HepG2 (cell line): Measurements from ENCODE around the gene PRODH. TPM values are rescaled to one million over a fixed set of nuclear protein-coding genes. Genes with fewer than 3 reads are reported as not detected.

Experiments
- ATAC-seq: fragments of 200-7000 bp; cut with Tn5 transposase; 3 replicates; pipeline ENCODE4 v1.9.1; 2020; ENCODE audit warnings: mild to moderate bottlenecking, moderate library complexity
- BruUV-seq: library from RNA; stranded (reverse); fragments of 400-500 nt; replicated peaks from 2 replicates; lab custom pipeline; 2021; lab: Mats Ljungman, UMichigan
- CTCF ChIA-PET: fragments of 300-600 bp; formaldehyde crosslinking; extraction: SDS; loops from one replicate; lab custom pipeline; 2021; ENCODE audit warnings: low total read pairs, inconsistent platforms, low intra/inter-chr PET ratio; lab: Yijun Ruan, JAX
- POLR2A ChIA-PET: fragments of 350-600 bp; sonication (Branson Sonifier 250); formaldehyde crosslinking; loops from one replicate; lab custom pipeline; 2020; ENCODE audit warnings: antibody characterized with exemption, inconsistent platforms; lab: Yijun Ruan, JAX
- DNase-seq: peaks from one replicate; pipeline ENCODE4 v3.0.0-alpha.2; 2015; ENCODE audit warnings: low spot score
- FAIRE-seq: peaks from 3 replicates; lab custom pipeline; 2011; peaks lifted over from hg19 to GRCh38; lab: Jason Lieb, UNC
- H2AFZ ChIP-seq: one replicate; pipeline ENCODE4 v1.6.1; 2011; ENCODE audit warnings: low read length, inconsistent platforms
- H3K27ac ChIP-seq: fragments of 300-600 bp; 3 replicates; pipeline ENCODE4 v1.8.0; 2011; ENCODE audit warnings: mixed run types, mild to moderate bottlenecking, mixed read lengths, low read length, inconsistent platforms; ENCODE audit not compliant: insufficient read depth; ENCODE audit errors: extremely low read length
- H3K27me3 ChIP-seq, 2 experiments: fragments of 200-600 bp in 1 of 2; 2 replicates in 1 of 2; 3 replicates in 1 of 2; pipeline versions ENCODE4 v1.6.0 to v1.8.0; 2011; ENCODE audit warnings: low read length in 2 of 2, mild to moderate bottlenecking in 2 of 2, moderate library complexity in 2 of 2, inconsistent platforms in 1 of 2; ENCODE audit not compliant: insufficient read depth in 2 of 2, control insufficient read depth in 1 of 2
- H3K36me3 ChIP-seq, 2 experiments: fragments of 200-600 bp in 1 of 2; replicated peaks in 1 of 2; 2 replicates in 1 of 2; 3 replicates in 1 of 2; pipeline versions ENCODE4 v1.5.1 to v1.8.0; 2011; ENCODE audit warnings: low read length in 2 of 2, inconsistent platforms in 1 of 2; ENCODE audit not compliant: insufficient read depth in 2 of 2, control insufficient read depth in 1 of 2
- H3K4me1 ChIP-seq: 2 replicates; pipeline ENCODE4 v1.5.1; 2012; ENCODE audit warnings: low read length, inconsistent platforms; ENCODE audit not compliant: insufficient read depth
- H3K4me2 ChIP-seq: 2 replicates; pipeline ENCODE4 v1.6.0; 2011; ENCODE audit warnings: low read depth, low read length, inconsistent platforms
- H3K4me3 ChIP-seq, 3 experiments: fragments of 200-600 bp in 1 of 3; sonication (generic), shearing (Covaris generic) in 1 of 3; replicated peaks in 1 of 3; 2 replicates each; pipeline ENCODE4 v1.5.1; 2011 to 2016; ENCODE audit warnings: low read length in 3 of 3, inconsistent platforms in 2 of 3, low read depth in 2 of 3, mild to moderate bottlenecking in 2 of 3, control low read depth in 1 of 3, mixed read lengths in 1 of 3; ENCODE audit not compliant: insufficient read depth in 1 of 3
- H3K79me2 ChIP-seq: one replicate; pipeline ENCODE4 v1.6.1; 2011; ENCODE audit warnings: low read length, inconsistent platforms; ENCODE audit not compliant: insufficient read depth
- H3K9ac ChIP-seq: 2 replicates; pipeline ENCODE4 v1.6.0; 2011; ENCODE audit warnings: mild to moderate bottlenecking, low read depth, low read length, inconsistent platforms; ENCODE audit not compliant: insufficient read depth
- H3K9me3 ChIP-seq: 2 replicates; pipeline ENCODE4 v1.5.1; 2012; ENCODE audit warnings: mild to moderate bottlenecking, low read length
- H4K20me1 ChIP-seq: 2 replicates; pipeline ENCODE4 v1.6.0; 2011; ENCODE audit warnings: inconsistent platforms, mild to moderate bottlenecking, low read length, moderate library complexity; ENCODE audit not compliant: insufficient read depth
- CEBPB ChIP-seq: IDR thresholded peaks from 2 replicates; pipeline ENCODE4 v1.6.1; 2011; ENCODE audit warnings: low read depth, low read length, improper control_type of control experiment, borderline replicate concordance
- GZF1 ChIP-seq: sonication (generic); formaldehyde crosslinking; IDR thresholded peaks from 2 replicates; pipeline ENCODE4 v1.5.1; 2020; ENCODE audit warnings: mild to moderate bottlenecking, missing genetic modification reagents
- HNF4A ChIP-seq: sonication (generic); formaldehyde crosslinking; IDR thresholded peaks from 2 replicates; pipeline ENCODE4 v1.4.0; 2020; ENCODE audit warnings: missing genetic modification reagents
- HNF4G ChIP-seq, 2 experiments: sonication (generic) in 1 of 2; formaldehyde crosslinking in 1 of 2; IDR thresholded peaks; 2 replicates each; pipeline versions ENCODE4 v1.4.0 to v1.6.1; 2011 to 2020; ENCODE audit warnings: borderline replicate concordance in 2 of 2, low read depth in 2 of 2, mild to moderate bottlenecking in 2 of 2, low read length in 1 of 2, missing genetic modification reagents in 1 of 2, moderate library complexity in 1 of 2
- MIER2 ChIP-seq: IDR thresholded peaks from 2 replicates; pipeline ENCODE4 v1.6.1; 2016; ENCODE audit warnings: missing biosample characterization, missing genetic modification reagents
- ZFP37 ChIP-seq: sonication (generic); formaldehyde crosslinking; IDR thresholded peaks from 2 replicates; pipeline ENCODE4 v1.4.0; 2020; ENCODE audit warnings: missing genetic modification reagents, borderline replicate concordance
- ZNF207 ChIP-seq: fragments of 450-650 bp; IDR thresholded peaks from 2 replicates; pipeline ENCODE4 v1.6.1; 2016; ENCODE audit warnings: antibody characterized with exemption, borderline replicate concordance
- ZXDC ChIP-seq: sonication (generic); formaldehyde crosslinking; IDR thresholded peaks from 2 replicates; pipeline ENCODE4 v1.5.0; 2020; ENCODE audit warnings: mild to moderate bottlenecking, missing genetic modification reagents
- WGBS: methylation state at CpG from one replicate; pipeline ENCODE4 v1.1.6; 2017; ENCODE audit warnings: low lambda C conversion rate; 5-methylcytosine and 5-hydroxymethylcytosine counted together
- in situ Hi-C: cut with HindIII; loops from 2 replicates; pipeline ENCODE4 v1.10.0; 2017; ENCODE audit warnings: low pct_unique_long_range_greater_than_20kb; ENCODE audit not compliant: extremely low pct_ligation_motif_present
- intact Hi-C: fragments of 100-400 bp; cut with micrococcal nuclease; formaldehyde crosslinking; loops from one replicate; pipeline ENCODE4 v1.10.0; 2022; ENCODE audit not compliant: unreplicated experiment
- polyA plus RNA-seq, 8 experiments: library from polyadenylated mRNA; depleted of rRNA in 3 of 8; stranded (reverse) in 7 of 8; unstranded in 1 of 8; fragments of >200 nt; fragmentation: Illumina TruSeq in 4 of 8; extraction: Trizol in 4 of 8; gene quantifications; 2 replicates each; pipeline versions ENCODE4 v1.2.1 to v1.2.3, GENCODE V29; 2011 to 2016; ENCODE audit warnings: low read depth in 4 of 8, missing spikeins in 1 of 8, mixed read lengths in 1 of 8; ENCODE audit not compliant: insufficient read depth in 1 of 8
- total RNA-seq, 5 experiments: library from RNA; depleted of rRNA; stranded (reverse); fragments of >200 nt; fragmentation: Illumina TruSeq; extraction: Trizol; gene quantifications; 2 replicates each; pipeline ENCODE4 v1.2.3, GENCODE V29; 2016; ENCODE audit warnings: low read depth in 1 of 5
- TF ChIP-seq, protein P1 (sequence below): sonication (generic); formaldehyde crosslinking; IDR thresholded peaks from 2 replicates; pipeline ENCODE4 v1.4.0; 2020; ENCODE audit warnings: missing genetic modification reagents

Gene PRODH
- total and polyA plus RNA-seq, 2 of the 13 experiments (the other 11 are each of a cell fraction or from before 2014, with no cell fraction given): 0.29 to 0.30 TPM

DNA sequence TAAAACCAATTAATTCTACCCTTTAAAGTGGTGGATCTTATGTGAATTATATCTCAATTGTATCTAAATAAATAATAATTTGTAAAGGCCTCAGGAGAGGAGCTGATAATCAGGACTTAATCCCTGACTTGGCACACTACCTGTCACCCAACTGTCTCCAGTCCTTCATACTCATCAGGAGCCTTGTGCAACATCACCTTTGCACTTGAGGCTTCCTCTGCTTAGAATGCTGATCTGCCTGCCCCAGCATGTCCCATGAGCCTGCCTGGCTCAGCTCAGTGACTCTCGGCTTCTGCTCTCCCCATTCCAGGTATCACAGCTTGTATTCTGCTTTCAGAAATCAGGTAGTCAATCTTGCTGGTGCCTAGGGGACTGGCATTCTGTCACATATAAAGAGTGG lies 43.9 kb upstream of the PRODH start:
- Histone ChIP-seq H3K36me3 (no peaks in the 10 kb centered on the region), H3K4me3 (no peak overlapping the region), H3K79me2 (no peaks in the 10 kb centered on the region), H3K27ac (no peak overlapping the region), H4K20me1 (no peaks in the 10 kb centered on the region), H2AFZ (no peak overlapping the region), H3K27me3 (peaks cover 0 to 5% of the 10 kb centered on the region in 2 experiments; a peak in 1 of 5 replicates), H3K4me2 (no peak overlapping the region)
- no TSS peak for BruUV-seq
- CTCF ChIA-PET: no interaction called here
- peak; percentile 58 for ATAC-seq
- 0% methylated on average over 1 of the region's 1 CpG for WGBS
- TF ChIP-seq HNF4G (IDR thresholded peaks at IDR 0.05; ENCODE audit: borderline replicate concordance, low read depth, low read length) (peak; percentile 65), HNF4G (CRISPR knock-in tag; IDR thresholded peaks at IDR 0.05; ENCODE audit: borderline replicate concordance, low read depth) (no peak), CEBPB (peak; percentile 77), HNF4A (CRISPR knock-in tag) (peak; percentile 74), ZFP37 (CRISPR knock-in tag) (no peak)
- TF ChIP-seq, all 625 proteins: peak for 3
- Histone ChIP-seq H3K4me1 (peaks cover 13% of the 10 kb centered on the region), H3K9ac (no peak overlapping the region), H3K9me3 (peaks cover 15% of the 10 kb centered on the region)
- intact Hi-C loops: no loop called here
- POLR2A ChIA-PET: no interaction called here
- FAIRE-seq: no peak
- DNase-seq: peak; percentile 27
- in situ Hi-C loops: no loop called here

DNA sequence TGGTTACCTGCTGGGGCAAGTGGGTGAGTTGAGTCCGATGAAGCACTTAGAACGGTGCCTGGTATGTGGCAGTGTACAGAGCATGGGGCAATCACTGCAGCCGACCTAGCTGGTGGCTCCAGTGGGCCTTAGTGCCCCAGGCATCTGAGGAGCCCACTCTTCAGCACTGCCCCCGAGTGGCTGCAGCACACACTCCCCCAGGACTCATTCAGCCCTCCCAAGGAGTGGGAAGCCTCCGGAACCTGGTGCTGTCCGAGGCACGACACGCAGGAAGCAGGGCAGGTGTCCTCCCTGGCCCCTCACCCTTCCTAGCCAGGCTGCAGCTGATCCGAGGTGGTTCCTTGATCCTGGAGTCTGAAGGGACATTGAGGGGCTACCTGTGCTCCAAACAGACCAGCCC lies 42.4 kb upstream of the PRODH start:
- Histone ChIP-seq H3K9me3 (peaks cover 15% of the 10 kb centered on the region), H3K27ac (no peak overlapping the region), H3K4me2 (no peak overlapping the region), H3K4me3 (no peak overlapping the region), H3K9ac (no peak overlapping the region), H2AFZ (no peak overlapping the region), H3K4me1 (peaks cover 20% of the 10 kb centered on the region), H3K79me2 (no peaks in the 10 kb centered on the region), H4K20me1 (no peaks in the 10 kb centered on the region), H3K27me3 (peaks cover 0 to 5% of the 10 kb centered on the region in 2 experiments; a peak in 1 of 5 replicates), H3K36me3 (no peaks in the 10 kb centered on the region)
- DNase-seq: no peak
- intact Hi-C loops (no loop called here), in situ Hi-C loops (no loop called here)
- no peak for FAIRE-seq
- WGBS: 56% methylated on average over 3 of the region's 9 CpGs
- no TSS peak for BruUV-seq
- ATAC-seq: no peak
- ChIA-PET POLR2A (no interaction called here), CTCF (no interaction called here)
- no peak for TF ChIP-seq MIER2 (CRISPR knock-in tag)
- no peak for TF ChIP-seq GZF1 (CRISPR knock-in tag)
- TF ChIP-seq, protein P1, sequence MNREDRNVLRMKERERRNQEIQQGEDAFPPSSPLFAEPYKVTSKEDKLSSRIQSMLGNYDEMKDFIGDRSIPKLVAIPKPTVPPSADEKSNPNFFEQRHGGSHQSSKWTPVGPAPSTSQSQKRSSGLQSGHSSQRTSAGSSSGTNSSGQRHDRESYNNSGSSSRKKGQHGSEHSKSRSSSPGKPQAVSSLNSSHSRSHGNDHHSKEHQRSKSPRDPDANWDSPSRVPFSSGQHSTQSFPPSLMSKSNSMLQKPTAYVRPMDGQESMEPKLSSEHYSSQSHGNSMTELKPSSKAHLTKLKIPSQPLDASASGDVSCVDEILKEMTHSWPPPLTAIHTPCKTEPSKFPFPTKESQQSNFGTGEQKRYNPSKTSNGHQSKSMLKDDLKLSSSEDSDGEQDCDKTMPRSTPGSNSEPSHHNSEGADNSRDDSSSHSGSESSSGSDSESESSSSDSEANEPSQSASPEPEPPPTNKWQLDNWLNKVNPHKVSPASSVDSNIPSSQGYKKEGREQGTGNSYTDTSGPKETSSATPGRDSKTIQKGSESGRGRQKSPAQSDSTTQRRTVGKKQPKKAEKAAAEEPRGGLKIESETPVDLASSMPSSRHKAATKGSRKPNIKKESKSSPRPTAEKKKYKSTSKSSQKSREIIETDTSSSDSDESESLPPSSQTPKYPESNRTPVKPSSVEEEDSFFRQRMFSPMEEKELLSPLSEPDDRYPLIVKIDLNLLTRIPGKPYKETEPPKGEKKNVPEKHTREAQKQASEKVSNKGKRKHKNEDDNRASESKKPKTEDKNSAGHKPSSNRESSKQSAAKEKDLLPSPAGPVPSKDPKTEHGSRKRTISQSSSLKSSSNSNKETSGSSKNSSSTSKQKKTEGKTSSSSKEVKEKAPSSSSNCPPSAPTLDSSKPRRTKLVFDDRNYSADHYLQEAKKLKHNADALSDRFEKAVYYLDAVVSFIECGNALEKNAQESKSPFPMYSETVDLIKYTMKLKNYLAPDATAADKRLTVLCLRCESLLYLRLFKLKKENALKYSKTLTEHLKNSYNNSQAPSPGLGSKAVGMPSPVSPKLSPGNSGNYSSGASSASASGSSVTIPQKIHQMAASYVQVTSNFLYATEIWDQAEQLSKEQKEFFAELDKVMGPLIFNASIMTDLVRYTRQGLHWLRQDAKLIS (CRISPR knock-in tag): no peak
- TF ChIP-seq ZXDC (CRISPR knock-in tag): no peak
- no peak for TF ChIP-seq ZNF207
